Esophagus muscularis mucosa (tissue), 4 donors: Measurements from ENCODE around the gene KLF13. TPM values are rescaled to one million over a fixed set of nuclear protein-coding genes. Genes with fewer than 3 reads are reported as not detected.
A peak's percentile ranks its signal among the peaks of the same experiment; 100 is the strongest.

Experiments used
- DNase-seq: peaks from one replicate; pipeline ENCODE4 v3.0.0-alpha.2; 2017; ENCODE audit errors: extremely low spot score
- H3K27ac ChIP-seq, 4 donors: fragments of 200-600 bp; sonication (generic); replicated peaks in 1 of 4; 1 replicate in 3 of 4; 2 replicates in 1 of 4; pipeline ENCODE4 v1.5.1; 2016 to 2019; ENCODE audit warnings: mild to moderate bottlenecking in 1 of 4
- H3K27me3 ChIP-seq, 4 donors: fragments of 200-600 bp; sonication (generic); one replicate each; pipeline versions ENCODE4 v1.5.1 to v1.6.0; 2016 to 2019
- H3K36me3 ChIP-seq, 4 donors: fragments of 200-600 bp; sonication (generic); one replicate each; pipeline ENCODE4 v1.5.1; 2016 to 2019
- H3K4me1 ChIP-seq, 4 donors: fragments of 200-600 bp; sonication (generic); one replicate each; pipeline ENCODE4 v1.5.1; 2016 to 2019
- H3K4me3 ChIP-seq, 4 donors: fragments of 200-600 bp; sonication (generic); 1 replicate in 2 of 4; 2 replicates in 2 of 4; pipeline ENCODE4 v1.5.1; 2016 to 2019; ENCODE audit warnings: mild to moderate bottlenecking in 4 of 4, moderate library complexity in 1 of 4
- H3K9me3 ChIP-seq, 4 donors: fragments of 200-600 bp; sonication (generic); 1 replicate in 3 of 4; 2 replicates in 1 of 4; pipeline ENCODE4 v1.5.1; 2016 to 2019
- CTCF ChIP-seq, 3 experiments: fragments of 200-600 bp in 2 of 3; fragments of 450-650 bp in 1 of 3; sonication (generic) in 2 of 3; IDR thresholded peaks; one replicate each; pipeline ENCODE4 v1.5.1; 2017 to 2019; ENCODE audit warnings: antibody characterized with exemption in 3 of 3, mild to moderate bottlenecking in 2 of 3, moderate library complexity in 1 of 3
- EP300 ChIP-seq: sonication (generic); formaldehyde crosslinking; IDR thresholded peaks from one replicate; pipeline ENCODE4 v1.6.1; 2017; ENCODE audit warnings: antibody characterized with exemption
- POLR2A ChIP-seq: fragments of 450-650 bp; IDR thresholded peaks from one replicate; pipeline ENCODE4 v1.6.1; 2017; ENCODE audit warnings: antibody characterized with exemption, moderate library complexity, mild to moderate bottlenecking, low read depth
- POLR2AphosphoS5 ChIP-seq, 2 donors: sonication (generic); formaldehyde crosslinking; IDR thresholded peaks; one replicate each; pipeline ENCODE4 v1.6.1; 2017; ENCODE audit warnings: antibody characterized with exemption in 2 of 2
- WGBS: methylation state at CpG from one replicate; pipeline ENCODE4 v1.1.5; 2018; 5-methylcytosine and 5-hydroxymethylcytosine counted together
- intact Hi-C: fragments of 100-400 bp; cut with DNase I; formaldehyde crosslinking; loops from one replicate; pipeline ENCODE4 v1.15.1; 2023
- total RNA-seq, 4 donors: library from RNA; depleted of rRNA; stranded (reverse); fragments of >200 nt; gene quantifications; one replicate each; pipeline versions ENCODE4 v1.1.0 to v1.2.1, GENCODE V29; 2016

KLF13 gene
- total RNA-seq, 4 donors from 2014 or later, result 57.3 to 109 (median 74.2) TPM

- no peaks in the 10 kb centered on the region for H3K36me3 ChIP-seq
- H3K27me3 ChIP-seq, result no peaks in the 10 kb centered on the region
- no peak for DNase-seq
- H3K27ac ChIP-seq, result peak overlapping the region; percentile 92 to 93 (median 92)
- no peaks in the 10 kb centered on the region for H3K9me3 ChIP-seq
- intact Hi-C loops, result loop anchor here (2.0 to 5.0 kb wide), 2 partner anchors 36 to 72 kb away; no protein-coding TSS in a partner anchor
- WGBS, result 76% methylated on average over 5 of the region's 10 CpGs
- peak overlapping the region; percentile 48 to 56 (median 53) for H3K4me3 ChIP-seq
- H3K4me1 ChIP-seq, result peaks cover 86 to 95% (median 94%) of the 10 kb centered on the region in 4 donors
- TF ChIP-seq POLR2AphosphoS5 (IDR thresholded peaks at IDR 0.05) (no peak), EP300 (no peak), CTCF (IDR thresholded peaks at IDR 0.05) (no peak), POLR2A (no peak)
Measured at GRCh38 chr15:31365032-31365654, 38.5 kb downstream of the KLF13 start.

- no peaks in the 10 kb centered on the region for H3K36me3 ChIP-seq
- H3K4me1 ChIP-seq, result peaks cover 83 to 94% (median 92%) of the 10 kb centered on the region in 4 donors
- intact Hi-C loops, result loop anchor here (2.0 to 5.0 kb wide), 4 partner anchors 25 to 123 kb away; no protein-coding TSS in a partner anchor
- no peaks in the 10 kb centered on the region for H3K27me3 ChIP-seq
- peak in 2 of 3 experiments; percentile 44 to 56 for TF ChIP-seq CTCF (IDR thresholded peaks at IDR 0.05)
- TF ChIP-seq EP300, result peak; percentile 100
- TF ChIP-seq POLR2AphosphoS5 (IDR thresholded peaks at IDR 0.05), result peak; percentile 98 to 100
- TF ChIP-seq POLR2A, result no peak
- peak; percentile 99 for DNase-seq
- no peaks in the 10 kb centered on the region for H3K9me3 ChIP-seq
- 18% methylated on average over 18 of the region's 22 CpGs for WGBS
- H3K4me3 ChIP-seq, result peak overlapping the region; percentile 48 to 56 (median 53)
- H3K27ac ChIP-seq, result peak overlapping the region; percentile 92 to 93 (median 92)
Measured at GRCh38 chr15:31365655-31366127, 39.1 kb downstream of the KLF13 start.

DNA sequence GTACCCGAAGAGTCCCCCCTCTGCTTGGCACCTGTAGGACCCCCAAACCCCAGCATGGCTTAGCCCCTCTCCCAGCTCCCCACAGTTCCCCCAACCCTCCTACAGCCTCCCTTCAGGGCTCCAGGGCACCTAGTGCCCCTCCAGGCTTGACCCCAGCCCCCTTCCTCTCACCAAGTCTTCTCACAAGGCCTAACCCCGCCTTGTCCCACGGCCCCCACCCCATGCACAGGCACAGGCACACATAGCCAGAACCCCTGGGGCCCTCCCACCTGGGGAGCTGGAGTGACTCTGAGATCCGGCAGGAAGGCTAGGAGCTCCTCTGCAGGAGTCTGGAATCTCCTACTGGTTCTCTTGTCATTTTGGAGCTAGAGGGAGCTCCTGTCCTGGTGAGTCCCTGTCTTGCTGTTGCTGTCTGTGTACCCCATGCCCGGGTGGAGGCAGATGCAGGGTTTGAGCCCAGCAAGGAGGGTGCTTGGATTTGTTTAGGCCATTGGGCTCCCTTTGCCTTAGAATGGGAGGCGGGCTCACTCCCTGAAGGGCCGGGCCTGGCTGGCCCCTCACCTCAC, 39.6 kb downstream of the KLF13 start:
- intact Hi-C loops, result loop anchor here (2.0 to 5.0 kb wide), 3 partner anchors 25 to 123 kb away; no protein-coding TSS in a partner anchor
- H3K27ac ChIP-seq, result peak overlapping the region; percentile 92 to 93 (median 92)
- H3K36me3 ChIP-seq, result no peaks in the 10 kb centered on the region
- DNase-seq, result no peak
- no peaks in the 10 kb centered on the region for H3K9me3 ChIP-seq
- H3K27me3 ChIP-seq, result no peaks in the 10 kb centered on the region
- TF ChIP-seq POLR2AphosphoS5 (IDR thresholded peaks at IDR 0.05) (peak in 1 of 2 donors; percentile 36), CTCF (IDR thresholded peaks at IDR 0.05) (peak; percentile 29 to 48 (median 43)), EP300 (no peak), POLR2A (no peak)
- peak overlapping the region; percentile 48 to 56 (median 53) for H3K4me3 ChIP-seq
- WGBS, result 48% methylated on average over 6 of the region's 7 CpGs
- H3K4me1 ChIP-seq, result peaks cover 83 to 94% (median 92%) of the 10 kb centered on the region in 4 donors

DNA sequence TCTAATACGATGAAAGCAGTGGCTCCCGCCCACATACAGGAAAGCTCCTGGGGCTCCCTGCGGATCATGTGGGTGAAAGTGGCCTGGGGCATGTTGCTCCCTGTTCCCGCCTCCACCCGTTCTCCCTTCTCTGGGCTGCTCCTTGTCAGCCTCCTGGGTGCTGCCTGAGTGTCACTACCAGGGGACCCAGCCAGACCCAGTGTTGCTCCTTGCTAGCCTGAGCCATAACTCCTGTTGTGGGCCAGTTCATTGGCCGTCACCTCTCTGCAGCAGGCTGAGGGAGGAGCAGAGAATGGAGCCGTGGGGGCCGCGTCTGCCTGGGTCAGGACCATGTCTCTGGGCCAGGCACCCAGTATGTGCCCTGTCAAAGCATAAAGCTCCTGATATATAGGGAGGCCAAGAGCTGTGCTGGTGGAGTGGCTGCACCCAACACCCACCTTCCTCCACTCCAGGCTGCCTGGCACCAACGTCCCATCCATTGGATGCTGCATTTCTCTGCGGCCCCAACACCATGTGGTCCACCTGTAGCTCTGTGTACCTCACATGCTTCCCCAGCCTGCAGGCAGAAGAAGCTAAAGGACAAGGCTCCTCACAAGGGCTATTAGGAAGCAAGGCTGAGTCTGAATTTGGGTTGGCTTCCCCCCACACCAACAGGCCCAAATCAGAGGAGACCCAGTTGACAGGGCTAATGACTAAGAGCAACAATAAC, 40.5 kb downstream of the KLF13 start:
- H3K27me3 ChIP-seq, result no peaks in the 10 kb centered on the region
- H3K9me3 ChIP-seq, result no peaks in the 10 kb centered on the region
- H3K27ac ChIP-seq, result peak overlapping the region; percentile 92 to 93 (median 92)
- peaks cover 0 to 4% (median 2%) of the 10 kb centered on the region in 4 donors for H3K36me3 ChIP-seq
- WGBS, result 61% methylated on average over 9 of the region's 11 CpGs
- H3K4me1 ChIP-seq, result peaks cover 83 to 94% (median 92%) of the 10 kb centered on the region in 4 donors
- intact Hi-C loops, result loop anchor here (2.0 to 5.0 kb wide), 3 partner anchors 24 to 122 kb away; no protein-coding TSS in a partner anchor
- TF ChIP-seq POLR2AphosphoS5 (IDR thresholded peaks at IDR 0.05) (no peak), EP300 (no peak), POLR2A (no peak), CTCF (IDR thresholded peaks at IDR 0.05) (no peak)
- no peak for DNase-seq
- peak overlapping the region; percentile 48 to 56 (median 53) for H3K4me3 ChIP-seq
